HFF-Myc (cell line): ENCODE data around the gene FAM131C.

Experiments used
- DNase-seq: peaks from one replicate; pipeline ENCODE4 v3.0.0-alpha.2; 2011; ENCODE audit warnings: low read depth; ENCODE audit errors: extremely low read depth
- H3K4me3 ChIP-seq: replicated peaks from 2 replicates; pipeline ENCODE4 v1.5.1; 2011; ENCODE audit warnings: low read depth, mild to moderate bottlenecking, control low read depth, low read length
- TF ChIP-seq, protein P1 (sequence below): IDR thresholded peaks from 2 replicates; pipeline ENCODE4 v1.5.1; 2012; ENCODE audit warnings: mild to moderate bottlenecking, low read depth, low read length, control low read depth; ENCODE audit errors: missing control alignments

The FAM131C gene

DNA sequence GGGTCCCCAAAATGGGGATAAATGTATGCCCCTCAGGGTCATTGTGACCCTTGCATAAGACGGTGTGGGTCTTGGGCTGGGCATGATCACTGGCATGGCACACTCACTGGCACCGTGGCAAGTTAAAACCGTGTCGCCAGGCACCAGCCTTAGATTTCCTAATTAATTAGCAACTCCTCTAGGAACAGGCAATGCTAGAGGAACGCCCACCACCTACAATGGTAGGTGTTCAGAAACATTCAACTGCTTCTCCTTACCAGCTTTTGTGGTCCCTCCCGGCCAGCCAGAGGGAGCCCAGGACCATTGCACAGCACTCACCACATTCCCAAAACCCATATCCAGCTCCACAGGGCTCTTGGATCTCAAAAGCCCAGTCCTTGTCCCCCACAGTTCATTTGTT, 46.1 kb upstream of the FAM131C start:
- H3K4me3 ChIP-seq: no peak overlapping the region
- DNase-seq: no peak
- TF ChIP-seq, protein P1, sequence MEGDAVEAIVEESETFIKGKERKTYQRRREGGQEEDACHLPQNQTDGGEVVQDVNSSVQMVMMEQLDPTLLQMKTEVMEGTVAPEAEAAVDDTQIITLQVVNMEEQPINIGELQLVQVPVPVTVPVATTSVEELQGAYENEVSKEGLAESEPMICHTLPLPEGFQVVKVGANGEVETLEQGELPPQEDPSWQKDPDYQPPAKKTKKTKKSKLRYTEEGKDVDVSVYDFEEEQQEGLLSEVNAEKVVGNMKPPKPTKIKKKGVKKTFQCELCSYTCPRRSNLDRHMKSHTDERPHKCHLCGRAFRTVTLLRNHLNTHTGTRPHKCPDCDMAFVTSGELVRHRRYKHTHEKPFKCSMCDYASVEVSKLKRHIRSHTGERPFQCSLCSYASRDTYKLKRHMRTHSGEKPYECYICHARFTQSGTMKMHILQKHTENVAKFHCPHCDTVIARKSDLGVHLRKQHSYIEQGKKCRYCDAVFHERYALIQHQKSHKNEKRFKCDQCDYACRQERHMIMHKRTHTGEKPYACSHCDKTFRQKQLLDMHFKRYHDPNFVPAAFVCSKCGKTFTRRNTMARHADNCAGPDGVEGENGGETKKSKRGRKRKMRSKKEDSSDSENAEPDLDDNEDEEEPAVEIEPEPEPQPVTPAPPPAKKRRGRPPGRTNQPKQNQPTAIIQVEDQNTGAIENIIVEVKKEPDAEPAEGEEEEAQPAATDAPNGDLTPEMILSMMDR: no peak

DNA sequence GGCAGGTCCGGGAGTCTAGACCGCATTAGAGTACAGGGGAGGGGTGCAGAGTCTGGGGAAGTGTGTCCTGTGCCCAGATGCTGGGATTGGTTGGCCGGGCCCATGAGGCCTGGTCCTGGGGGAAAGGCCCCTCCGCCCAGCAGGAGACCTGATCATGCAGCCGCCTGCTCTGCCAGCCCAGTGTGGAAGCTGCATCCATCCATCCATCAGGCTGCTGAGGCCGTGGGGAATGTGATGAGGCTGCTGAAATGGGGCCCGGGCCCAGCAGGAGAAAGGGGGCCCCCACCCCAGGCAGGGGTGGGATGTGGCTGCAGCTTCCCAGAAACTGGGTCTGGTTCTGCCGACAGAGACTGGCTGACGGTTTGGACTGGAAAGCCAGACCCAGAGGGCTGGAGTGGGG, 45.3 kb upstream of the FAM131C start:
- no peak for DNase-seq
- H3K4me3 ChIP-seq: no peak overlapping the region
- TF ChIP-seq, protein P1: no peak

- no peak overlapping the region for H3K4me3 ChIP-seq
- TF ChIP-seq, protein P1: no peak
- DNase-seq: no peak
These were observed 44.5 kb upstream of the FAM131C start for GRCh38 chr1:16117936-16118335.

GRCh38 chr1:16117369-16117768, 43.9 kb upstream of the FAM131C start:
- no peak for DNase-seq
- TF ChIP-seq, protein P1: no peak
- H3K4me3 ChIP-seq: no peak overlapping the region

- DNase-seq: no peak
- H3K4me3 ChIP-seq: no peak overlapping the region
- TF ChIP-seq, protein P1: no peak
These were observed 43.2 kb upstream of the FAM131C start for GRCh38 chr1:16116625-16117024.

DNA sequence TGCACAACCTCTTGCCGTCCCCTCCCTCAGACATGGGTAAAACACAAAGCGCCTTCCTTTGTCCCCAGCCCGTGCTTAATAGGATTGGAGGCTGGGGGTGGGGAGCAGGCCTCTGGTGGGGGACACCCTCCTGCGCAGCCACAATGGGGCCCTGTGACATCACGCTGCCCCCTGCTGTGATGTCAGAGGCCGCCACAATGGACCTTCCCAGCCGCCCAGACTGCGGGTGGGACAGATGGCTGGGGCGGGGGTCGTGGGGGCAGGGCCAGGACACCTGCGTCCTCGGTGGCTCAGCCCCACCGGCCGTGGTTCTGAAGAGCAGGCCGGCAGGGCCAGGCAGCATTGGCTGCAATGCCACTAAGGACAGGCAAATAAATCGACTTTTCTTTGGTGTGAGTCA, 42.6 kb upstream of the FAM131C start:
- TF ChIP-seq, protein P1: no peak
- no peak for DNase-seq
- no peak overlapping the region for H3K4me3 ChIP-seq

DNA sequence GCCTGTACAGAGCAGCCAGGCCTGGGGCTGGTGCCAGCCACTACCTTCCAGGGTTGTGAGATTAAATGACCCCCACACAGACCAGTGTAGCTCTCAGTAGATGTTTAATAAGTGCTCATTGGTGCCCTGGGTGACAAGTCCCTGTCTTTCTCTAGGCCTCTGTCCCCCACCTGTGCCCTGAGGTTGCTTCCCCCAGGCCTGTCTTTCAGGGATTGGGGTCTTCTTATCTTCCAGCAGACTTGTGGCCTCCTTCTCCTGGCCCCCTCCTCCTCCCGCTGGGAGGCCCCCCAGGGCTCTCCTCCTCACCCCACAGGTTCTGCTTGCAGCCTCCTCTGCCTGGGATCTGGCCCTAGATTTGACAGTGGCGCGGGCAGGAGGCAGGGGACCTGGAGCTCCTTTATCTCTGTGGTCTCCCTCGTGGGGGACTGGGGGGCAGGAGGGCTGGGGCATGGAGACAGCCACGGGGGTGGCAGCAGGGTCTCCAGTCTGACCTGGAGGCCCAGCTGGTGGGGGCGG, 42.1 kb upstream of the FAM131C start:
- no peak for DNase-seq
- TF ChIP-seq, protein P1: no peak
- H3K4me3 ChIP-seq: no peak overlapping the region
